GM23338 (cell line): ENCODE results near the gene FAM20A.

Experiments used
- CREB1 ChIP-seq: fragments of 250-450 bp; sonication (Bioruptor Pico); IDR thresholded peaks from 2 replicates; pipeline ENCODE4 v1.5.0; 2020; ENCODE audit warnings: low read depth, mild to moderate bottlenecking, moderate library complexity
- EZH2phosphoT487 ChIP-seq: fragments of 200-600 bp; sonication (generic); IDR thresholded peaks from one replicate; pipeline ENCODE4 v1.8.1; 2018; ENCODE audit warnings: antibody characterized with exemption; ENCODE audit not compliant: unreplicated experiment
- POLR2AphosphoS5 ChIP-seq: IDR thresholded peaks from 2 replicates; pipeline ENCODE4 v1.6.1; 2016; ENCODE audit warnings: antibody characterized with exemption, low read depth
- TF ChIP-seq, protein P1 (sequence below), 2 experiments: fragments of 200-600 bp in 1 of 2; sonication (generic) in 1 of 2; conservative IDR thresholded peaks; 2 replicates each; pipeline versions ENCODE4 v1.5.1 to v1.6.1; 2016 to 2017; ENCODE audit warnings: antibody characterized with exemption in 2 of 2, low read depth in 2 of 2, mild to moderate bottlenecking in 2 of 2, moderate library complexity in 1 of 2

DNA sequence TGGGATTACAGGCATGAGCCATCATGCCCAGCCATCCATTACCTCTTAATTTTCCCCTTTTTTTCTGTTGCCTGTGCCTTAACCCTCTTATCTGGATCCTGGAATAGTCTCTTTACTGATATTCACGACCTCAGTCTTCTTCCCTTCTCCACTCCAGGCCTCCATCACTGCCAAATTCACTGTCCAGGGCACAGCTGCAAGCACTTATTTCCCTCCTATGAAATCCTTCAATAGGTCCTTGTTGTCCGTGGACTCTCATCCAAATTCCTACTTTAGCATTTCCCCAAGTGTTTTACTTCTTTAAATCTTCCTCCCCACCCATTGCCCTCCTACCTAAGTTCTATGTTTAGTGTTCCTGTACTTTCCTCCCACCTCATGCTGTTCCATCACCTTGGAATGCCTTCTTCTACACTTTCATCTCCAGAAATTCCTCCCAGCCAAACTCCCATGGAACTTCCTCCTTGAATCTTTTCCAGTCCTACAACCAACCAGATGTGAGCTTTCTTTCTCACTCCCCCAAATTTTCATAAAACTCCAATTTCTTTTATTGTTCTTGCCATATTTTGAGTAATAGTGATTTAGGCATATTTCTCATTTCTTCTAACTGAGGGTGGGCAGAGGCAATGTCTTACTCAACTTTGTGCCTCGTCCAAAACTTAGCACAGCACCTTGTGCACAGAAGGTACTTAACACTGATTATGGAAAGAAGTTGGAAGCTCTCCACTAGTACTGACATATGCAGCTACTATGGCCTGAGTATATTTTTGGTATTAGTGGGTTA is 35.3 kb downstream of the FAM20A start:
- TF ChIP-seq, protein P1, sequence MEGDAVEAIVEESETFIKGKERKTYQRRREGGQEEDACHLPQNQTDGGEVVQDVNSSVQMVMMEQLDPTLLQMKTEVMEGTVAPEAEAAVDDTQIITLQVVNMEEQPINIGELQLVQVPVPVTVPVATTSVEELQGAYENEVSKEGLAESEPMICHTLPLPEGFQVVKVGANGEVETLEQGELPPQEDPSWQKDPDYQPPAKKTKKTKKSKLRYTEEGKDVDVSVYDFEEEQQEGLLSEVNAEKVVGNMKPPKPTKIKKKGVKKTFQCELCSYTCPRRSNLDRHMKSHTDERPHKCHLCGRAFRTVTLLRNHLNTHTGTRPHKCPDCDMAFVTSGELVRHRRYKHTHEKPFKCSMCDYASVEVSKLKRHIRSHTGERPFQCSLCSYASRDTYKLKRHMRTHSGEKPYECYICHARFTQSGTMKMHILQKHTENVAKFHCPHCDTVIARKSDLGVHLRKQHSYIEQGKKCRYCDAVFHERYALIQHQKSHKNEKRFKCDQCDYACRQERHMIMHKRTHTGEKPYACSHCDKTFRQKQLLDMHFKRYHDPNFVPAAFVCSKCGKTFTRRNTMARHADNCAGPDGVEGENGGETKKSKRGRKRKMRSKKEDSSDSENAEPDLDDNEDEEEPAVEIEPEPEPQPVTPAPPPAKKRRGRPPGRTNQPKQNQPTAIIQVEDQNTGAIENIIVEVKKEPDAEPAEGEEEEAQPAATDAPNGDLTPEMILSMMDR (conservative IDR thresholded peaks at IDR 0.05; ENCODE audit: low read depth in 2 of 2): no peak
- TF ChIP-seq POLR2AphosphoS5: no peak
- TF ChIP-seq CREB1: no peak
- TF ChIP-seq EZH2phosphoT487: no peak
